Breast epithelium (tissue), 3 donors: Measurements from ENCODE around the gene NEDD8.

Source experiments
- CTCF ChIP-seq, 3 donors: fragments of 450-650 bp; IDR thresholded peaks; one replicate each; pipeline ENCODE4 v1.5.1; 2016 to 2017; ENCODE audit warnings: antibody characterized with exemption in 3 of 3, mild to moderate bottlenecking in 3 of 3, moderate library complexity in 3 of 3
- POLR2A ChIP-seq: fragments of 450-650 bp; IDR thresholded peaks from one replicate; pipeline ENCODE4 v1.6.1; 2016; ENCODE audit warnings: antibody characterized with exemption, mild to moderate bottlenecking, moderate library complexity

GRCh38 chr14:24206260-24207103 is 25.7 kb downstream of the NEDD8 start:
- TF ChIP-seq CTCF (IDR thresholded peaks at IDR 0.05) (no peak), POLR2A (no peak)
